CD14-positive monocyte (primary cell): Measurements from ENCODE around the gene RETREG3. TPM values are rescaled to one million over a fixed set of nuclear protein-coding genes. Genes with fewer than 3 reads are reported as not detected.

Source experiments
- DNase-seq, 3 donors: peaks; one replicate each; pipeline ENCODE4 v3.0.0-alpha.2; 2011 to 2022
- H2AFZ ChIP-seq: 2 replicates; pipeline ENCODE4 v1.6.0; 2012; ENCODE audit warnings: mild to moderate bottlenecking, low read depth, low read length, inconsistent platforms; ENCODE audit not compliant: insufficient read depth, poor library complexity, severe bottlenecking
- H3K27ac ChIP-seq, 2 donors: 1 replicate in 1 of 2; 2 replicates in 1 of 2; pipeline ENCODE4 v1.5.1; 2012 to 2013; ENCODE audit warnings: low read length in 2 of 2, control low read depth in 1 of 2, inconsistent platforms in 1 of 2, low read depth in 1 of 2, mild to moderate bottlenecking in 1 of 2
- H3K27me3 ChIP-seq, 2 donors: one replicate each; pipeline versions ENCODE4 v1.6.0 to v1.6.1; 2011 to 2013; ENCODE audit warnings: low read length in 2 of 2; ENCODE audit not compliant: control insufficient read depth in 2 of 2, insufficient read depth in 2 of 2
- H3K36me3 ChIP-seq, 2 donors: replicated peaks in 1 of 2; 1 replicate in 1 of 2; 2 replicates in 1 of 2; pipeline versions ENCODE4 v1.5.1 to v1.6.1; 2012 to 2013; ENCODE audit warnings: low read length in 2 of 2, control low read depth in 1 of 2, inconsistent platforms in 1 of 2, mild to moderate bottlenecking in 1 of 2; ENCODE audit not compliant: insufficient read depth in 2 of 2, control insufficient read depth in 1 of 2
- H3K4me1 ChIP-seq, 2 donors: 1 replicate in 1 of 2; 2 replicates in 1 of 2; pipeline versions ENCODE4 v1.5.1 to v1.6.1; 2012 to 2013; ENCODE audit warnings: low read length in 2 of 2, control low read depth in 1 of 2, inconsistent platforms in 1 of 2, mild to moderate bottlenecking in 1 of 2, moderate library complexity in 1 of 2; ENCODE audit not compliant: insufficient read depth in 2 of 2, control insufficient read depth in 1 of 2
- H3K4me2 ChIP-seq: replicated peaks from 2 replicates; pipeline ENCODE3; 2012; ENCODE audit warnings: low read length, moderate library complexity, mild to moderate bottlenecking; ENCODE audit not compliant: poor library complexity, severe bottlenecking; ENCODE audit errors: extremely low read depth
- H3K4me3 ChIP-seq, 3 experiments: fragments of 200-600 bp in 1 of 3; sonication (generic) in 1 of 3; replicated peaks in 1 of 3; 1 replicate in 2 of 3; 2 replicates in 1 of 3; pipeline ENCODE4 v1.5.1; 2011 to 2013; ENCODE audit warnings: low read length in 3 of 3, mild to moderate bottlenecking in 3 of 3, control low read depth in 2 of 3, low read depth in 2 of 3, inconsistent platforms in 1 of 3, moderate library complexity in 1 of 3
- H3K79me2 ChIP-seq: 2 replicates; pipeline ENCODE4 v1.6.0; 2012; ENCODE audit warnings: mild to moderate bottlenecking, control low read depth, inconsistent platforms, low read length, moderate library complexity; ENCODE audit not compliant: insufficient read depth
- H3K9ac ChIP-seq: 2 replicates; pipeline ENCODE4 v1.6.0; 2017; ENCODE audit warnings: low read length, mild to moderate bottlenecking; ENCODE audit not compliant: insufficient read depth, poor library complexity, severe bottlenecking
- H3K9me3 ChIP-seq, 2 donors: replicated peaks in 1 of 2; 1 replicate in 1 of 2; 2 replicates in 1 of 2; pipeline versions ENCODE4 v1.5.1 to v1.6.1; 2012 to 2013; ENCODE audit warnings: low read length in 2 of 2, control low read depth in 1 of 2; ENCODE audit not compliant: control insufficient read depth in 1 of 2, insufficient read depth in 1 of 2
- H4K20me1 ChIP-seq: 2 replicates; pipeline ENCODE4 v1.6.0; 2012; ENCODE audit warnings: mild to moderate bottlenecking, low read length, control low read depth, moderate library complexity; ENCODE audit not compliant: insufficient read depth
- H3K27ac Mint-ChIP-seq, 7 donors: one replicate each; pipeline ENCODE4 v1.8.0; 2020; ENCODE audit warnings: mild to moderate bottlenecking in 7 of 7, mixed read lengths in 7 of 7, moderate library complexity in 6 of 7, inconsistent platforms in 2 of 7
- H3K27me3 Mint-ChIP-seq, 3 donors: one replicate each; pipeline ENCODE4 v1.8.0; 2021 to 2022; ENCODE audit warnings: low read depth in 3 of 3, mild to moderate bottlenecking in 3 of 3, mixed read lengths in 3 of 3, moderate library complexity in 3 of 3, inconsistent platforms in 1 of 3
- H3K36me3 Mint-ChIP-seq, 2 donors: one replicate each; pipeline ENCODE4 v1.8.0; 2020; ENCODE audit warnings: mixed read lengths in 2 of 2, inconsistent platforms in 1 of 2, mild to moderate bottlenecking in 1 of 2
- H3K4me1 Mint-ChIP-seq: one replicate; pipeline ENCODE4 v1.8.0; 2020; ENCODE audit warnings: mild to moderate bottlenecking, mixed read lengths
- H3K4me3 Mint-ChIP-seq, 2 donors: one replicate each; pipeline ENCODE4 v1.8.0; 2020; ENCODE audit warnings: mild to moderate bottlenecking in 2 of 2, mixed read lengths in 2 of 2, moderate library complexity in 1 of 2
- H3K9me3 Mint-ChIP-seq, 7 donors: one replicate each; pipeline ENCODE4 v1.8.0; 2020 to 2022; ENCODE audit warnings: mixed read lengths in 7 of 7, mild to moderate bottlenecking in 6 of 7, moderate library complexity in 6 of 7, inconsistent platforms in 2 of 7
- WGBS: methylation state at CpG from one replicate; pipeline ENCODE4 v1.1.5; 2013; ENCODE audit warnings: missing lambda C conversion rate; ENCODE audit not compliant: insufficient coverage; 5-methylcytosine and 5-hydroxymethylcytosine counted together
- intact Hi-C, 2 donors: fragments of 100-400 bp; cut with micrococcal nuclease; formaldehyde crosslinking; loops; one replicate each; pipeline versions ENCODE4 v1.15.0 to v1.15.1; 2023
- polyA plus RNA-seq, 3 donors: library from polyadenylated mRNA; depleted of rRNA in 1 of 3; unstranded in 2 of 3; stranded (reverse) in 1 of 3; fragments of 300-500 nt in 2 of 3; fragments of >200 nt in 1 of 3; fragmentation: Illumina TruSeq in 2 of 3; gene quantifications; 1 replicate in 2 of 3; 2 replicates in 1 of 3; pipeline ENCODE4 v1.2.3, GENCODE V29; 2012 to 2021
- TF ChIP-seq, protein P1 (sequence below): fragments of 200-600 bp; IDR thresholded peaks from one replicate; pipeline ENCODE4 v1.8.0; 2022; ENCODE audit warnings: antibody characterized with exemption, mild to moderate bottlenecking

The RETREG3 gene
- polyA plus RNA-seq, 3 donors = 34.0 to 69.9 (median 69.9) TPM

GRCh38 chr17:42538482-42538881, 70.7 kb downstream of the RETREG3 start:
- Mint-ChIP-seq H3K4me1 (peaks cover 23% of the 10 kb centered on the region), H3K27me3 (no peaks in the 10 kb centered on the region), H3K36me3 (peaks cover 36 to 55% of the 10 kb centered on the region in 2 donors), H3K4me3 (no peak overlapping the region), H3K27ac (no peak overlapping the region), H3K9me3 (no peaks in the 10 kb centered on the region)
- H3K4me3 ChIP-seq = no peak overlapping the region
- peaks cover 16% of the 10 kb centered on the region for H4K20me1 ChIP-seq
- no peak overlapping the region for H3K4me2 ChIP-seq
- intact Hi-C loops = no loop called here
- DNase-seq = no peak
- TF ChIP-seq, protein P1, sequence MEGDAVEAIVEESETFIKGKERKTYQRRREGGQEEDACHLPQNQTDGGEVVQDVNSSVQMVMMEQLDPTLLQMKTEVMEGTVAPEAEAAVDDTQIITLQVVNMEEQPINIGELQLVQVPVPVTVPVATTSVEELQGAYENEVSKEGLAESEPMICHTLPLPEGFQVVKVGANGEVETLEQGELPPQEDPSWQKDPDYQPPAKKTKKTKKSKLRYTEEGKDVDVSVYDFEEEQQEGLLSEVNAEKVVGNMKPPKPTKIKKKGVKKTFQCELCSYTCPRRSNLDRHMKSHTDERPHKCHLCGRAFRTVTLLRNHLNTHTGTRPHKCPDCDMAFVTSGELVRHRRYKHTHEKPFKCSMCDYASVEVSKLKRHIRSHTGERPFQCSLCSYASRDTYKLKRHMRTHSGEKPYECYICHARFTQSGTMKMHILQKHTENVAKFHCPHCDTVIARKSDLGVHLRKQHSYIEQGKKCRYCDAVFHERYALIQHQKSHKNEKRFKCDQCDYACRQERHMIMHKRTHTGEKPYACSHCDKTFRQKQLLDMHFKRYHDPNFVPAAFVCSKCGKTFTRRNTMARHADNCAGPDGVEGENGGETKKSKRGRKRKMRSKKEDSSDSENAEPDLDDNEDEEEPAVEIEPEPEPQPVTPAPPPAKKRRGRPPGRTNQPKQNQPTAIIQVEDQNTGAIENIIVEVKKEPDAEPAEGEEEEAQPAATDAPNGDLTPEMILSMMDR = no peak
- no peaks in the 10 kb centered on the region for H3K27me3 ChIP-seq
- H2AFZ ChIP-seq = no peak overlapping the region
- no peak overlapping the region for H3K27ac ChIP-seq
- 92% methylated on average over 10 of the region's 14 CpGs for WGBS
- peaks cover 39 to 48% of the 10 kb centered on the region in 2 donors for H3K36me3 ChIP-seq
- H3K79me2 ChIP-seq = peaks cover 13% of the 10 kb centered on the region
- no peak overlapping the region for H3K9ac ChIP-seq
- H3K9me3 ChIP-seq = no peaks in the 10 kb centered on the region
- peaks cover 18 to 20% of the 10 kb centered on the region in 2 donors for H3K4me1 ChIP-seq

GRCh38 chr17:42537826-42538451, 71.2 kb downstream of the RETREG3 start:
- DNase-seq = no peak
- no peak overlapping the region for H3K27ac ChIP-seq
- H3K4me3 ChIP-seq = no peak overlapping the region
- peaks cover 16% of the 10 kb centered on the region for H4K20me1 ChIP-seq
- 100% methylated on average over 2 of the region's 5 CpGs for WGBS
- peaks cover 33 to 43% of the 10 kb centered on the region in 2 donors for H3K36me3 ChIP-seq
- H2AFZ ChIP-seq = no peak overlapping the region
- TF ChIP-seq, protein P1 = no peak
- H3K79me2 ChIP-seq = peaks cover 13% of the 10 kb centered on the region
- no peaks in the 10 kb centered on the region for H3K27me3 Mint-ChIP-seq
- H3K9me3 Mint-ChIP-seq = no peaks in the 10 kb centered on the region
- peaks cover 30 to 49% of the 10 kb centered on the region in 2 donors for H3K36me3 Mint-ChIP-seq
- peaks cover 18 to 22% of the 10 kb centered on the region in 2 donors for H3K4me1 ChIP-seq
- no peak overlapping the region for H3K4me2 ChIP-seq
- H3K4me3 Mint-ChIP-seq = no peak overlapping the region
- H3K4me1 Mint-ChIP-seq = peaks cover 24% of the 10 kb centered on the region
- no peaks in the 10 kb centered on the region for H3K9me3 ChIP-seq
- no peaks in the 10 kb centered on the region for H3K27me3 ChIP-seq
- no peak overlapping the region for H3K9ac ChIP-seq
- peak overlapping the region in 1 of 7 donors; percentile 1 for H3K27ac Mint-ChIP-seq
- intact Hi-C loops = no loop called here
